ENCODE measurements around the gene CPTP.

Gene CPTP

GRCh38 chr1:1299686-1300351 lies 24.8 kb upstream of the CPTP start:
- Histone ChIP-seq H3K27me3 (ENCODE audit: control insufficient read depth, insufficient read depth, low read length, poor library complexity, severe bottlenecking) (no peaks in the 10 kb centered on the region), H3K27ac (ENCODE audit: insufficient read depth, low read depth, low read length, poor library complexity, severe bottlenecking) (no peak overlapping the region), H3K4me3 (ENCODE audit: insufficient read depth, low read depth, low read length) (no peak overlapping the region), H3K9me3 (ENCODE audit: control insufficient read depth, low read length) (no peaks in the 10 kb centered on the region), H3K36me3 (ENCODE audit: control insufficient read depth, insufficient read depth, low read length) (no peaks in the 10 kb centered on the region), H3K4me1 (ENCODE audit: control insufficient read depth, insufficient read depth, low read length) (peaks cover 2% of the 10 kb centered on the region)
- 87 to 89% methylated on average over 22 of the region's 22 CpGs for WGBS, 2 experiments

GRCh38 chr1:1300352-1300739 lies 24.3 kb upstream of the CPTP start:
- H3K9me3 ChIP-seq (ENCODE audit: control insufficient read depth, low read length), result no peaks in the 10 kb centered on the region
- H3K4me3 ChIP-seq (ENCODE audit: insufficient read depth, low read depth, low read length), result no peak overlapping the region
- H3K4me1 ChIP-seq (ENCODE audit: control insufficient read depth, insufficient read depth, low read length), result peaks cover 7% of the 10 kb centered on the region
- 92 to 93% methylated on average over 12 of the region's 12 CpGs for WGBS, 2 experiments
- H3K36me3 ChIP-seq (ENCODE audit: control insufficient read depth, insufficient read depth, low read length), result no peaks in the 10 kb centered on the region
- H3K27ac ChIP-seq (ENCODE audit: insufficient read depth, low read depth, low read length, poor library complexity, severe bottlenecking), result no peak overlapping the region
- H3K27me3 ChIP-seq (ENCODE audit: control insufficient read depth, insufficient read depth, low read length, poor library complexity, severe bottlenecking), result no peaks in the 10 kb centered on the region

- WGBS, 2 experiments, result 81 to 85% methylated on average over 9 of the region's 9 CpGs
- Histone ChIP-seq H3K27me3 (ENCODE audit: control insufficient read depth, insufficient read depth, low read length, poor library complexity, severe bottlenecking) (no peaks in the 10 kb centered on the region), H3K36me3 (ENCODE audit: control insufficient read depth, insufficient read depth, low read length) (no peaks in the 10 kb centered on the region), H3K27ac (ENCODE audit: insufficient read depth, low read depth, low read length, poor library complexity, severe bottlenecking) (no peak overlapping the region), H3K9me3 (ENCODE audit: control insufficient read depth, low read length) (no peaks in the 10 kb centered on the region), H3K4me1 (ENCODE audit: control insufficient read depth, insufficient read depth, low read length) (peaks cover 22% of the 10 kb centered on the region), H3K4me3 (ENCODE audit: insufficient read depth, low read depth, low read length) (no peak overlapping the region)
Observed at GRCh38 chr1:1302006-1302430, 22.6 kb upstream of the CPTP start.

GRCh38 chr1:1302951-1303509 lies 21.6 kb upstream of the CPTP start:
- Histone ChIP-seq H3K27me3 (ENCODE audit: control insufficient read depth, insufficient read depth, low read length, poor library complexity, severe bottlenecking) (no peaks in the 10 kb centered on the region), H3K9me3 (ENCODE audit: control insufficient read depth, low read length) (no peaks in the 10 kb centered on the region), H3K4me3 (ENCODE audit: insufficient read depth, low read depth, low read length) (no peak overlapping the region), H3K4me1 (ENCODE audit: control insufficient read depth, insufficient read depth, low read length) (peaks cover 23% of the 10 kb centered on the region), H3K27ac (ENCODE audit: insufficient read depth, low read depth, low read length, poor library complexity, severe bottlenecking) (no peak overlapping the region), H3K36me3 (ENCODE audit: control insufficient read depth, insufficient read depth, low read length) (no peaks in the 10 kb centered on the region)
- 88% methylated on average over 31 of the region's 31 CpGs for WGBS, 2 experiments

- WGBS, 2 experiments, result 90 to 93% methylated on average over 13 of the region's 13 CpGs
- H3K27me3 ChIP-seq (ENCODE audit: control insufficient read depth, insufficient read depth, low read length, poor library complexity, severe bottlenecking), result peaks cover 2% of the 10 kb centered on the region
- H3K27ac ChIP-seq (ENCODE audit: insufficient read depth, low read depth, low read length, poor library complexity, severe bottlenecking), result no peak overlapping the region
- H3K4me1 ChIP-seq (ENCODE audit: control insufficient read depth, insufficient read depth, low read length), result peaks cover 23% of the 10 kb centered on the region
- H3K4me3 ChIP-seq (ENCODE audit: insufficient read depth, low read depth, low read length), result no peak overlapping the region
- H3K9me3 ChIP-seq (ENCODE audit: control insufficient read depth, low read length), result no peaks in the 10 kb centered on the region
- H3K36me3 ChIP-seq (ENCODE audit: control insufficient read depth, insufficient read depth, low read length), result no peaks in the 10 kb centered on the region
Observed at GRCh38 chr1:1303736-1304135, 20.9 kb upstream of the CPTP start.

- H3K27me3 ChIP-seq (ENCODE audit: control insufficient read depth, insufficient read depth, low read length, poor library complexity, severe bottlenecking), result peaks cover 11% of the 10 kb centered on the region
- H3K4me1 ChIP-seq (ENCODE audit: control insufficient read depth, insufficient read depth, low read length), result peaks cover 28% of the 10 kb centered on the region
- H3K27ac ChIP-seq (ENCODE audit: insufficient read depth, low read depth, low read length, poor library complexity, severe bottlenecking), result peak overlapping the region; percentile 69
- 35 to 36% methylated on average over 29 of the region's 29 CpGs for WGBS, 2 experiments
- H3K4me3 ChIP-seq (ENCODE audit: insufficient read depth, low read depth, low read length), result peak overlapping the region; percentile 14
- H3K9me3 ChIP-seq (ENCODE audit: control insufficient read depth, low read length), result no peaks in the 10 kb centered on the region
- H3K36me3 ChIP-seq (ENCODE audit: control insufficient read depth, insufficient read depth, low read length), result no peaks in the 10 kb centered on the region
Observed at GRCh38 chr1:1304331-1305299, 20.0 kb upstream of the CPTP start.

- Histone ChIP-seq H3K27me3 (ENCODE audit: control insufficient read depth, insufficient read depth, low read length, poor library complexity, severe bottlenecking) (peaks cover 13% of the 10 kb centered on the region), H3K27ac (ENCODE audit: insufficient read depth, low read depth, low read length, poor library complexity, severe bottlenecking) (peak overlapping the region; percentile 69), H3K4me1 (ENCODE audit: control insufficient read depth, insufficient read depth, low read length) (peaks cover 36% of the 10 kb centered on the region), H3K9me3 (ENCODE audit: control insufficient read depth, low read length) (no peaks in the 10 kb centered on the region), H3K36me3 (ENCODE audit: control insufficient read depth, insufficient read depth, low read length) (no peaks in the 10 kb centered on the region), H3K4me3 (ENCODE audit: insufficient read depth, low read depth, low read length) (peak overlapping the region; percentile 3)
- 62 to 66% methylated on average over 25 of the region's 25 CpGs for WGBS, 2 experiments
Observed at GRCh38 chr1:1305300-1306069, 19.1 kb upstream of the CPTP start.

- WGBS, 2 experiments, result 57 to 58% methylated on average over 11 of the region's 11 CpGs
- H3K27ac ChIP-seq (ENCODE audit: insufficient read depth, low read depth, low read length, poor library complexity, severe bottlenecking), result no peak overlapping the region
- peaks cover 13% of the 10 kb centered on the region for H3K27me3 ChIP-seq (ENCODE audit: control insufficient read depth, insufficient read depth, low read length, poor library complexity, severe bottlenecking)
Observed at GRCh38 chr1:1306070-1306660, 18.4 kb upstream of the CPTP start.

GRCh38 chr1:1306661-1307260 lies 17.8 kb upstream of the CPTP start:
- WGBS, 2 experiments, result 74 to 77% methylated on average over 27 of the region's 27 CpGs
- Histone ChIP-seq H3K27me3 (ENCODE audit: control insufficient read depth, insufficient read depth, low read length, poor library complexity, severe bottlenecking) (peaks cover 13% of the 10 kb centered on the region), H3K36me3 (ENCODE audit: control insufficient read depth, insufficient read depth, low read length) (peaks cover 5% of the 10 kb centered on the region), H3K9me3 (ENCODE audit: control insufficient read depth, low read length) (no peaks in the 10 kb centered on the region), H3K27ac (ENCODE audit: insufficient read depth, low read depth, low read length, poor library complexity, severe bottlenecking) (no peak overlapping the region), H3K4me1 (ENCODE audit: control insufficient read depth, insufficient read depth, low read length) (peaks cover 36% of the 10 kb centered on the region), H3K4me3 (ENCODE audit: insufficient read depth, low read depth, low read length) (peak overlapping the region; percentile 83)

More at GRCh38 chr1:1306070-1306660, 18.4 kb upstream of the CPTP start:
- Histone ChIP-seq H3K4me1 (ENCODE audit: control insufficient read depth, insufficient read depth, low read length) (peaks cover 36% of the 10 kb centered on the region), H3K4me3 (ENCODE audit: insufficient read depth, low read depth, low read length) (peak overlapping the region; percentile 83), H3K9me3 (ENCODE audit: control insufficient read depth, low read length) (no peaks in the 10 kb centered on the region), H3K36me3 (ENCODE audit: control insufficient read depth, insufficient read depth, low read length) (no peaks in the 10 kb centered on the region)

Measured in ectodermal cell (in vitro differentiated cells).